Osteocyte (in vitro differentiated cells): ENCODE results near the gene KRCC1. TPM values are rescaled to one million over a fixed set of nuclear protein-coding genes. Genes with fewer than 3 reads are reported as not detected.

Source experiments
- DNase-seq: peaks from one replicate; pipeline ENCODE4 v3.0.0; 2021; ENCODE audit warnings: mixed read lengths; ENCODE audit not compliant: unreplicated experiment; ENCODE audit errors: extremely low spot score
- H3K27ac Mint-ChIP-seq: one replicate; pipeline ENCODE4 v1.8.0; 2021; ENCODE audit warnings: mild to moderate bottlenecking, mixed read lengths; ENCODE audit not compliant: unreplicated experiment
- H3K27me3 Mint-ChIP-seq: one replicate; pipeline ENCODE4 v1.8.0; 2021; ENCODE audit warnings: mixed read lengths; ENCODE audit not compliant: unreplicated experiment
- H3K36me3 Mint-ChIP-seq: one replicate; pipeline ENCODE4 v1.8.0; 2021; ENCODE audit warnings: mixed read lengths; ENCODE audit not compliant: unreplicated experiment
- H3K4me1 Mint-ChIP-seq: one replicate; pipeline ENCODE4 v1.8.0; 2021; ENCODE audit warnings: mixed read lengths; ENCODE audit not compliant: unreplicated experiment
- H3K4me3 Mint-ChIP-seq: one replicate; pipeline ENCODE4 v1.8.0; 2021; ENCODE audit warnings: mild to moderate bottlenecking, moderate library complexity, mixed read lengths; ENCODE audit not compliant: unreplicated experiment
- H3K9me3 Mint-ChIP-seq: one replicate; pipeline ENCODE4 v1.8.0; 2021; ENCODE audit warnings: mixed read lengths; ENCODE audit not compliant: unreplicated experiment
- CTCF ChIP-seq: fragments of 200-600 bp; sonication (generic); IDR thresholded peaks from 2 replicates; pipeline ENCODE4 v1.5.0; 2021; ENCODE audit warnings: antibody characterized with exemption, mild to moderate bottlenecking, moderate library complexity
- total RNA-seq: library from RNA; stranded (reverse); gene quantifications from 2 replicates; pipeline ENCODE4 v1.2.1, GENCODE V29; 2021

The KRCC1 gene
- total RNA-seq, 1 donor from 2014 or later, result 22.4 TPM

GRCh38 chr2:88038263-88039105 is 17.1 kb downstream of the KRCC1 start:
- Mint-ChIP-seq H3K9me3 (no peaks in the 10 kb centered on the region), H3K27me3 (no peaks in the 10 kb centered on the region), H3K36me3 (peaks cover 31% of the 10 kb centered on the region), H3K4me1 (peaks cover 40% of the 10 kb centered on the region), H3K27ac (peak overlapping the region; percentile 92), H3K4me3 (no peak overlapping the region)
- no peak for TF ChIP-seq CTCF
- no peak for DNase-seq

DNA sequence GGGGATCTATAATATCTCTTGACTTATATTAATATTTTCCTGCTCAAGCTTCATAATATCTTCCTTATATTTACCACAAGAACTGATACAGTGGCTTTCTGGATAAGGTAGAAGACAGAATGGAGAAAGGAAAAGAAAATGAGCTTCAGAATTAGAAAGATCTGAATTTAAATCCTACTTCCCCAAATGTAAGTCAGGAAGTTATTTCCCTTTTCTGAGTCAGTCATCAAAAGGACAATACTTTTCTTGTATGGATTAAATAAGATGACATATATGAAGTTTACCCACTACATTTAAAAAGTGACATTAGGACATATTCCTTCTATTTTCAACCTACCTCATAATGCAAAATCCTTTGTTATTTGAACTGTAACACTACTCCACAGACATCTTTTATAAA is 19.0 kb downstream of the KRCC1 start:
- Mint-ChIP-seq H3K27me3 (no peaks in the 10 kb centered on the region), H3K36me3 (peaks cover 37% of the 10 kb centered on the region), H3K9me3 (no peaks in the 10 kb centered on the region), H3K4me3 (no peak overlapping the region), H3K4me1 (peaks cover 30% of the 10 kb centered on the region), H3K27ac (no peak overlapping the region)
- no peak for DNase-seq
- TF ChIP-seq CTCF, result no peak

- Mint-ChIP-seq H3K9me3 (no peaks in the 10 kb centered on the region), H3K36me3 (peaks cover 36% of the 10 kb centered on the region), H3K4me3 (no peak overlapping the region), H3K27me3 (no peaks in the 10 kb centered on the region), H3K27ac (peak overlapping the region; percentile 19), H3K4me1 (peaks cover 30% of the 10 kb centered on the region)
- TF ChIP-seq CTCF, result no peak
- no peak for DNase-seq
These were observed 19.4 kb downstream of the KRCC1 start for GRCh38 chr2:88036182-88036581.

DNA sequence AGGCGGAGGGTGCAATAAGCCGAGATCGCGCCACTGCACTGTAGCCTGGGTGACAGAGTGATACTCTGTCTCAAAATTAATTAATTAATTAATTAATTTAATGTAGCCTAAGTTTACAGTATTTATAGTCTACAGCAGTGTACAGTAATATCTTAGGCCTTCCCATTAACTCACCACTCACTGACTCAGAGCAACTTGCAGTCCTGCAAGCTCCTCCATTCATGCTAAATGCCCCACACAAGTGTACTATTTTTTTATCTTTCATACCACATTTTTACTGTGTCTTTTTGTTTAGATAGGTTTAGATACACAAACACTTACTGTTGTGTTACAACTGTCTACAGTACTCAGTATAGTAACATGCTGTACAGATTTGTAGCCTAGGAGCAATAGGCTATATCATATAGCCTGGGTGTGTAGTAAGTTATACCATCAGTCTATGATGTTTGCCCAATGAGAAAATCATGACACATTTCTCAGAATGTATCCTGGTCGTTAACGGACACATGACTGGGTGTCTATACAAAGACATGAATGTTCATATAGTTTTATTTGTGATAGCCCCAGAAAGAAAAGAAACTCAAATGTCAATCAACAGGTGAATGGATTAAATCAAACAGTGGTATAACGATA is 23.4 kb downstream of the KRCC1 start:
- Mint-ChIP-seq H3K27me3 (no peaks in the 10 kb centered on the region), H3K4me1 (peaks cover 5% of the 10 kb centered on the region), H3K36me3 (peaks cover 54% of the 10 kb centered on the region), H3K27ac (no peak overlapping the region), H3K9me3 (no peaks in the 10 kb centered on the region), H3K4me3 (no peak overlapping the region)
- DNase-seq, result no peak
- TF ChIP-seq CTCF, result no peak

DNA sequence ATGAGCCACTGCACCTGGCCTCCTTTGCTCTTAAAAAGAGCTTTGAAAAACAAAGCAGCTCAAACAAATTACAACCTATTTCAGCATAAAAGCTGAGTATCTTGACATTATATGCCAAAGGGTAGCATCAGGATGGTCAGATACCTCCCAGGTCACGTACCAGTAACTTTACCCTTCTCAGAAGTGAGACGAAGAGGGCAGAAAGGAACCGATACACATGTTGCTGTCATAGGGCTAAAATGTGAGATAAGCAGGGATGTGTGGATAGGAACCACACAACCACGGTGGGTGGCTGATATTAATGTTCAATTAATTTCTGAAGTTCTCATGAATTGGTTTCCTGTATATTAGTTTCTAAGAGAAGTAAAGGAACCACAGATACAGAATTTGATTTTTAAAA is 26.7 kb downstream of the KRCC1 start:
- Mint-ChIP-seq H3K27me3 (no peaks in the 10 kb centered on the region), H3K4me3 (no peak overlapping the region), H3K9me3 (no peaks in the 10 kb centered on the region), H3K4me1 (no peaks in the 10 kb centered on the region), H3K27ac (no peak overlapping the region), H3K36me3 (peaks cover 45% of the 10 kb centered on the region)
- DNase-seq, result no peak
- no peak for TF ChIP-seq CTCF
